ENCODE data around the gene DNAI4.

- TF ChIP-seq CTCF (IDR thresholded peaks at IDR 0.05) = peak; percentile 33 to 70 (median 49)
- TF ChIP-seq POLR2A (IDR thresholded peaks at IDR 0.05) = peak in 3 of 4 donors; percentile 76 to 93 (median 84)
Measured at GRCh38 chr1:66929999-66930822, 5.6 kb upstream of the DNAI4 start.

Measured in esophagus squamous epithelium (tissue), 4 donors.